ENCODE measurements around the gene ARMC9.

DNA sequence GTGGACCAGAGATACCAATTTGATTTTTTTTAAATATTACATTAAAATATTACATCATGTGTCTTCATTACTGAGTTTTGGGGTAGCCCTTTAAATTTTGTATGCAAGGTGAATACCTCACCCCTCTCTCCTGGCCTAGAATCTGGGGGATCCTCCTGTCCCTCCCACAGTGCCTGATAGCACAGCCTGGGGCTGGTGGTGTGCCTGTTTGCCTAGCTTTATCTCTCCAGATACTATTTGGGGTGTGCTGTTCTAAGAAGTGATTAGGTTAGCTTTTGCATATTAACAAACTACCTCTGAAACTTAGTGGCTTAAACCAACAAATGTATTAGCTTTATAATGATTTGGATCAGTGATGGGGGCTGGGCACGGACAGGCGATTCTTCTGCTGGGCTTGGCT is 176.3 kb downstream of the ARMC9 start:
- TF ChIP-seq, protein P1, sequence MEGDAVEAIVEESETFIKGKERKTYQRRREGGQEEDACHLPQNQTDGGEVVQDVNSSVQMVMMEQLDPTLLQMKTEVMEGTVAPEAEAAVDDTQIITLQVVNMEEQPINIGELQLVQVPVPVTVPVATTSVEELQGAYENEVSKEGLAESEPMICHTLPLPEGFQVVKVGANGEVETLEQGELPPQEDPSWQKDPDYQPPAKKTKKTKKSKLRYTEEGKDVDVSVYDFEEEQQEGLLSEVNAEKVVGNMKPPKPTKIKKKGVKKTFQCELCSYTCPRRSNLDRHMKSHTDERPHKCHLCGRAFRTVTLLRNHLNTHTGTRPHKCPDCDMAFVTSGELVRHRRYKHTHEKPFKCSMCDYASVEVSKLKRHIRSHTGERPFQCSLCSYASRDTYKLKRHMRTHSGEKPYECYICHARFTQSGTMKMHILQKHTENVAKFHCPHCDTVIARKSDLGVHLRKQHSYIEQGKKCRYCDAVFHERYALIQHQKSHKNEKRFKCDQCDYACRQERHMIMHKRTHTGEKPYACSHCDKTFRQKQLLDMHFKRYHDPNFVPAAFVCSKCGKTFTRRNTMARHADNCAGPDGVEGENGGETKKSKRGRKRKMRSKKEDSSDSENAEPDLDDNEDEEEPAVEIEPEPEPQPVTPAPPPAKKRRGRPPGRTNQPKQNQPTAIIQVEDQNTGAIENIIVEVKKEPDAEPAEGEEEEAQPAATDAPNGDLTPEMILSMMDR (IDR thresholded peaks at IDR 0.05): no peak
- TF ChIP-seq POLR2A (IDR thresholded peaks at IDR 0.05): no peak

Data from testis (tissue), 2 donors.